ENCODE data around the gene PPP2R5C. TPM values are rescaled to one million over a fixed set of nuclear protein-coding genes. Genes with fewer than 3 reads are reported as not detected.

PPP2R5C gene
- total RNA-seq, 2 donors from 2014 or later: 146 to 153 TPM

DNA sequence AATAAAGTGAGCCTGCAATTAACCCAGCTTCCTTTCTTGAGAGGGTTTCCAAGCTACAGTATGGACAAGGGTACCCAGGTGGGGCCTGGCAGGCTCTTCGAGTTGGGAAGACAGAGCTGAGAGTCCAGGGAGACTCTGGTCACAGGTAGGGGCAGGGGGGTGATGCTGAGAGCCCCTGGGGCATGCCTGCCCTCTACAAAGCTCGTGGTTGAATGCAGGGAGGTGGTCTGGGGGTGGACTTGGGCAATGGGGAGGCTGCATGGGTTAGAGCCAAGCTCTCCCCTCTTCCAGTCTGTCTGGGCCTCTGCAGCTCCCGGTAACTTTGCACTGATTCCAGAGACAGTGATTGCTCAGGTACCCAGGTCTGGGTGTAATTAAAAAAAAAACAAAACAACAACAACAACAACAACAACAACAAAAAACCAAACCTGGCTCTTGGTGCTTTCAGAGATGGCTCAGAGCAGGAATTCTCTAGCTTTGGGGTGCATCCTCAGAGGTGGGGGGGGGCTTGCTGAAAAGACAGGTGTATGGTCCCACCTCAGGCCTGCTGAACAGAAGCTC lies 30.8 kb upstream of the PPP2R5C start:
- Histone ChIP-seq H3K9me3 (no peaks in the 10 kb centered on the region), H3K4me3 (peak overlapping the region; percentile 2), H3K36me3 (no peaks in the 10 kb centered on the region), H3K27ac (peak overlapping the region; percentile 94), H3K4me1 (peaks cover 10% of the 10 kb centered on the region), H3K27me3 (no peaks in the 10 kb centered on the region), H3K9ac (ENCODE audit: low read depth in 2 of 2, low read length in 2 of 2) (peak overlapping the region; percentile 13 to 30)
- intact Hi-C loops (cut with DNase I): no loop called here
- TF ChIP-seq, protein P1, sequence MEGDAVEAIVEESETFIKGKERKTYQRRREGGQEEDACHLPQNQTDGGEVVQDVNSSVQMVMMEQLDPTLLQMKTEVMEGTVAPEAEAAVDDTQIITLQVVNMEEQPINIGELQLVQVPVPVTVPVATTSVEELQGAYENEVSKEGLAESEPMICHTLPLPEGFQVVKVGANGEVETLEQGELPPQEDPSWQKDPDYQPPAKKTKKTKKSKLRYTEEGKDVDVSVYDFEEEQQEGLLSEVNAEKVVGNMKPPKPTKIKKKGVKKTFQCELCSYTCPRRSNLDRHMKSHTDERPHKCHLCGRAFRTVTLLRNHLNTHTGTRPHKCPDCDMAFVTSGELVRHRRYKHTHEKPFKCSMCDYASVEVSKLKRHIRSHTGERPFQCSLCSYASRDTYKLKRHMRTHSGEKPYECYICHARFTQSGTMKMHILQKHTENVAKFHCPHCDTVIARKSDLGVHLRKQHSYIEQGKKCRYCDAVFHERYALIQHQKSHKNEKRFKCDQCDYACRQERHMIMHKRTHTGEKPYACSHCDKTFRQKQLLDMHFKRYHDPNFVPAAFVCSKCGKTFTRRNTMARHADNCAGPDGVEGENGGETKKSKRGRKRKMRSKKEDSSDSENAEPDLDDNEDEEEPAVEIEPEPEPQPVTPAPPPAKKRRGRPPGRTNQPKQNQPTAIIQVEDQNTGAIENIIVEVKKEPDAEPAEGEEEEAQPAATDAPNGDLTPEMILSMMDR (IDR thresholded peaks at IDR 0.05): no peak
- peak; percentile 18 for DNase-seq

DNA sequence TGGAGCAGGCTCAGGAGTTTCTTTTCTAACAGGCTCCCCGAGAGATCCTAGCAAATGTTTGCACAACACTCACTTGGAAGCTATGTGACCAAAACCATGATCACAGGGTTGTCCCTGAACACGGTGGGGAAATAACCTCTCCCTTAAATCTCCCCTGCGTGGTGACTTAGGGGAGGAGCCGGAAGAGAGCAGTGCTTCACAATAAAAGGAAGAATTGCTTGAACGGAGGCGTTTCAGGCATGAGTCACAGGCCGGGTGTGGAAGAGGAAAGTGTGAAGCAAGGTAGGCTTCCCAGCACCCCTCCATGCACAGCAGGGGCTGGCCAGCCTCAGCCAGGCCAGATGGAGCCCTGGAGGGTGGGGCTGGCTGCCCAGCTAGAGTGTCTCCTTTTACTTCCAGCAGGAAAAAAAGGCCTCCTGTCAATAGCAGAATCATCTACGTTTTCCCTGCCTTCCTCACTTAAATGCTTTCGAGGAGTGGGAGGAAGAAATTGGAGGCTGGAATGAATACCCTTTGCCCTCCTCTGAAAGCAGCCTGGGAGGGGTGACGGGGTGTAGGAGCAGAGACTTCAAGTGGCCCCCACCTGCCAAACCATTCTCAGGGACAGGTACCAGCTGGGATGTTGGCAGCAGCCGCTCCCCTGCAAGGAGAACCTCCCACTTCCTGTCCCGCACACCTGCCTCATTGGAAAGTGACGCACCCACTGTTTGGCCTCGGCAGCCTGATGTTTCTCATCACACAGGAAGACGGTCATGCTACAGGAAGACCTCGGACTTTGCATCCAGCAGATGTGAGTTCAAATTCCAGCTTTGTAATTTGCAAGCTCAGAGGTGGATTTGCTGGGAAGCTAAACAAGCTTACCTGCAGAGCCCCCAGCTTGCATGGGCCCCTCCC lies 30.1 kb upstream of the PPP2R5C start:
- Histone ChIP-seq H3K27ac (peak overlapping the region; percentile 94), H3K27me3 (no peaks in the 10 kb centered on the region), H3K9me3 (no peaks in the 10 kb centered on the region), H3K4me1 (peaks cover 10% of the 10 kb centered on the region), H3K9ac (ENCODE audit: low read depth in 2 of 2, low read length in 2 of 2) (peak overlapping the region in 1 of 2 donors; percentile 30), H3K4me3 (no peak overlapping the region), H3K36me3 (no peaks in the 10 kb centered on the region)
- intact Hi-C loops (cut with DNase I): no loop called here
- DNase-seq: peak; percentile 92
- TF ChIP-seq, protein P1 (IDR thresholded peaks at IDR 0.05): no peak

DNA sequence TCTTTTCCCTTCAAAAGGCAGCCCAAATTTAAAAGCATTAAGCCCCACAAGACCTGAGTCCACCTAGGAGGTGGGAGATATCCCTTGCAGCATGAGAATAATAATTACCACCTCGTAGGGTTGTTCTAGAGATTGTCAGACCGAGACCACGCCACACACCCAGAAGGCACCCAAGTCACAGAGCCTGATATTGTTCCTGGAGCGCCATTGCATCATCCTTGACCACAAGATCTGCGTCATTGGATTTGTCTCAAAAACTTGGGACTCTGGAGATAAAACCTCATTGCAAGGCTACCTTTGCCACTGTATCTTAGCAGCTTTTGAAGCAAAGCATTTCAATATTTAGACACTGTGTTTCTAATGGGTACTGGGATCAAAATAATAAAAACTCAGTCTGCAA lies 29.4 kb upstream of the PPP2R5C start:
- H3K4me3 ChIP-seq: no peak overlapping the region
- H3K36me3 ChIP-seq: no peaks in the 10 kb centered on the region

DNA sequence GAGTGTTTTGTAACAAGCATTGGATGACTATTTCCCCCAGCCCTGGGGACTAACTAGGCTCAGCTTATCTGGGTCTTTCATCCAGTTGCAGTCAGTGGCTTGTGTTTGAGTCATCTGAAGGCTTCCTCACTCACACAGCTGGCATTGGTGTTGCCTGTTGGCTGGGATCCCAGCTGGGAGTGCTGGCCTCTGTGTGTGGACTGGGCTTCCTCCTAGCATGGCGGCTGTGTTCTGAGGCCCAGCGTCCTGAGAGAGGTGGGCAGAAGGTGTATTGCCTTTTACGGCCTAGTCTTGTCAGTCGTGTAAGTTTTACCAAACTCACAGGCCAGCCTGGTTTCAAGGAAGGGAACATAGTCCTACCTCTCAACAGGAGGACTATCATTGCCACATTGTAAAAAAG lies 28.3 kb upstream of the PPP2R5C start:
- TF ChIP-seq, protein P1 (IDR thresholded peaks at IDR 0.05): no peak
- Histone ChIP-seq H3K27me3 (no peaks in the 10 kb centered on the region), H3K27ac (peak overlapping the region; percentile 4), H3K9ac (ENCODE audit: low read depth in 2 of 2, low read length in 2 of 2) (no peak overlapping the region), H3K9me3 (no peaks in the 10 kb centered on the region), H3K4me3 (no peak overlapping the region), H3K4me1 (peaks cover 10% of the 10 kb centered on the region), H3K36me3 (no peaks in the 10 kb centered on the region)
- DNase-seq: peak; percentile 22
- intact Hi-C loops (cut with DNase I): no loop called here

More for the DNA sequence above, 29.4 kb upstream of the PPP2R5C start:
- intact Hi-C loops (cut with DNase I): no loop called here
- peaks cover 10% of the 10 kb centered on the region for H3K4me1 ChIP-seq
- H3K9ac ChIP-seq (ENCODE audit: low read depth in 2 of 2, low read length in 2 of 2): peak overlapping the region in 1 of 2 donors; percentile 30
- H3K9me3 ChIP-seq: no peaks in the 10 kb centered on the region
- DNase-seq: peak; percentile 19
- H3K27me3 ChIP-seq: no peaks in the 10 kb centered on the region
- H3K27ac ChIP-seq: peak overlapping the region; percentile 94
- TF ChIP-seq, protein P1 (IDR thresholded peaks at IDR 0.05): no peak

DNA sequence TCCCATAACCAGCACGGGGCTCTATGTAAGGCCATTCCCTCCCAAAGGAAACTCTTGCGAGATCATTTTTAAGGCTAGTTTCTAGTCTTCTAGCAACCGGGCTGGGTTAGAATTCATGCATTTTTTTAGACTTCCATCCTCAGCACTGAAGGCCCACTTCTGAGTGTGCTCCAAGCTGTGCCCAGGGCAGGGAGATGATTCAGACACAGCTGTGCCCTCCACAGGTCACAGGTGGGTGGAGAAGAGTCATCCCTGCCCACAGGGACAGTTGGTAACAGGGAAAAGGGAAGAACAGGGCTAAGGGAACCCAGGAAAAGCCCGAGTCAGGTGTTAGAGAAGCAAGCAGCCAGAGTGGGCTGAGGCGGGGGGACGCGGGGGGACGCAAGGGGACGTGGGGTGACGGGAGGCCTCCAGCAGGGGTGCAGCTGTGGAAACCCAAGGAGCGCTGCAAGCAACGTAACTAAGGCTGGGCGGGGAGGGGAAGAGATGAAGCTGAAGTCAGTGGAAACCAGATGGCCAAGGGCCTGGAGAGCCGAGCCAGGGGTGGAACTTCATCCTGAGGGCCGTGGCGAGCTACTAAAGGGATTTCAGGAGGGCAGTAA lies 27.2 kb upstream of the PPP2R5C start:
- Histone ChIP-seq H3K36me3 (no peaks in the 10 kb centered on the region), H3K9me3 (no peaks in the 10 kb centered on the region), H3K27me3 (no peaks in the 10 kb centered on the region), H3K9ac (ENCODE audit: low read depth in 2 of 2, low read length in 2 of 2) (no peak overlapping the region), H3K4me1 (peaks cover 10% of the 10 kb centered on the region), H3K4me3 (no peak overlapping the region), H3K27ac (no peak overlapping the region)
- TF ChIP-seq, protein P1 (IDR thresholded peaks at IDR 0.05): no peak
- DNase-seq: peak; percentile 17
- intact Hi-C loops (cut with DNase I): no loop called here

Measured in colonic mucosa (tissue), 4 donors.